Epithelial cell of prostate (primary cell): ENCODE measurements around the gene GJB6.

ENCODE experiments used
- DNase-seq: peaks from one replicate; pipeline ENCODE4 v3.0.0-alpha.2; 2011; ENCODE audit warnings: low read depth, low spot score
- H3K27ac ChIP-seq: fragments of 450-650 bp; 2 replicates; pipeline ENCODE4 v1.5.1; 2017; ENCODE audit warnings: mild to moderate bottlenecking

The GJB6 gene

GRCh38 chr13:20190481-20191310, 41.4 kb downstream of the GJB6 start:
- peak overlapping the region; percentile 80 for H3K27ac ChIP-seq
- peak; percentile 52 for DNase-seq

DNA sequence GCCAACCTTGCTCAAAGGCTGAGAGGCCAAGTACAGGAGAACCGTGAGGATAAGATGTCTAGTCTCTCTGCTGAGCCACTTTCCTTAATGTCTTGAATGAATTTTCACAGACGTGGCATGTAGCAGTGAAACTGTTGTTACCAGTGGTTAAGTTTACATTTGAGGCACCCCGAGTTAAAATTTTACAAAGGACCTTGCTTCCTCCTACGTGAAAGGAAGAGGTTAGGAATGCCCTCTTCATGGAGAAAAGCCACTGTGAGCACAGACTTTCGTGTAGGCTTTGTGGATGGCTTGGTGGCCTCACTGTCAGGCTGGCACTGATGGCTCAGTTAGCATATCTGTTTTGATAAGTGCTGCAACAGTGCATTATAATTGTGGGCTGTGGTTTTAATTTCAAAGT, 42.0 kb downstream of the GJB6 start:
- DNase-seq = no peak
- H3K27ac ChIP-seq = peak overlapping the region; percentile 80

DNA sequence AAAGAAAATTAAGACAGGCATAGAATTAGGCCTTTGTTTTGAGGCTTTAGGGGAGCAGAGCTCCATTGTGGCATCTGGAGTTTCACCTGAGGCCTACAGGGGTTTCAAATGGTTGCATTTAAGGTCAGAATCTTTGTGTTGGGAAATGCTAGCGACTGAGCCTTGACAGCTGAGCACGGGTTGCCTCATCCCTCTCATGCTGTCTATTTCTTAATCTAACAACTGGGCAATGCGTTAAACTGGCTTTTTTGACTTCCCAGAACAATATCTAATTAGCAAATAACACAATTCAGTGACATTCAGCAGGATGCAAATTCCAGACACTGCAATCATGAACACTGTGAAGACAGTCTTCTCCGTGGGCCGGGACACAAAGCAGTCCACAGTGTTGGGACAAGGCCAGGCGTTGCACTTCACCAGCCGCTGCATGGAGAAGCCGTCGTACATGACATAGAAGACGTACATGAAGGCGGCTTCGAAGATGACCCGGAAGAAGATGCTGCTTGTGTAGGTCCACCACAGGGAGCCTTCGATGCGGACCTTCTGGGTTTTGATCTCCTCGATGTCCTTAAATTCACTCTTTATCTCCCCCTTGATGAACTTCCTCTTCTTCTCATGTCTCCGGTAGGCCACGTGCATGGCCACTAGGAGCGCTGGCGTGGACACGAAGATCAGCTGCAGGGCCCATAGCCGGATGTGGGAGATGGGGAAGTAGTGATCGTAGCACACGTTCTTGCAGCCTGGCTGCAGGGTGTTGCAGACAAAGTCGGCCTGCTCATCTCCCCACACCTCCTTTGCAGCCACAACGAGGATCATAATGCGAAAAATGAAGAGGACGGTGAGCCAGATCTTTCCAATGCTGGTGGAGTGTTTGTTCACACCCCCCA, 43.2 kb downstream of the GJB6 start:
- no peak for DNase-seq
- no peak overlapping the region for H3K27ac ChIP-seq

- no peak overlapping the region for H3K27ac ChIP-seq
- DNase-seq = no peak
Observed at GRCh38 chr13:20186771-20187170, 45.3 kb downstream of the GJB6 start.

DNA sequence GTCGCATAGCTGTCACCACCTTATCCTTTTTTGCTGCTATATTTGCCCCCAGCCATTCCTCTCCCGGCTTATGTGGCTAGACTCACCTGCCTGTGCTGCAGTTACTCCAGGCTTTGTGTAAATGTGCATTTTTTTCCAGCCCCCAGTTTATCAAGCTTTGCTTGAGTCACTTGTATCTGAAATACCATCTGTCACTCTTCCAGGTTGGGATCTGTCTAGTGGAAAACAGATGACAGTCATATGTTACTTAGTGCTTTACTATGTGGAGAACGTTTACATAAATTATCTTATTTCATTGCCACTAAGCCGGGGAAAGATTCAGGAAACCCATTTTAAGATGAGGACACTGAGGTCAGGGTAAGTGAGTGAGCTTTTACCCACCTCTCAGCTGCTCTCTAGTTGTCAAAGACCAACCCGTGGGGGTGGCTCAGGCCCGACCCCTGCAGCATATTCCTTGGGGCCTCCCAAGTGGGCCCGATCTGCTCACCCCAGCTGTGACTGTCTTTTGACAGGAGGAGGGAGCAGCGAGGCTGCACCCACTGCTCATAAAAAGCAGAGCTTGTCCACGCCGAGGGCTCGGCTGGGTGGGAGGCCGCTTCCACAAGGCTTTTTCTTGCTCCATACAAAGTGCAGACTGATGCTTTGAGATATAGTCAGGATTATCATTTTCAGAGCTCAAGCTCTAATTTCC, 46.6 kb downstream of the GJB6 start:
- no peak overlapping the region for H3K27ac ChIP-seq
- DNase-seq = no peak

- no peak overlapping the region for H3K27ac ChIP-seq
- DNase-seq = no peak
Observed at GRCh38 chr13:20182231-20182846, 49.8 kb downstream of the GJB6 start.

DNA sequence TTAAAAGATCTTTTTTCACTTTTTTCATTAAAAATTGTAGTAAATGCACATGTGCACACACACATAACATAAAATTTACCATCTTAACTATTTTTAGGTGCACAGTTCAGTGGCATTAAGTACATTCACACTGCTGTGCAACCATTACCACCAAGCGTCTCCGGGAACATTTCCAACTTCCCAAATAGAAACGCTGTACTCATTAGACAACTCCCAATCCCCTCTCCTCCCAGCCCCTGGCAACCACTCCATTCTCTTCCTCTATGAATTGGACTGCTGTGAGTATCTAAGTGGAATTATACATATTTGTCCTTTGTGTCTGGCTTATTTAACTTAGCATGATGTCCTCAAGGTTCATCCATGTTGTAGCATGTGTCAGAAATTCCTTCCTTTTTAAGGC, 50.9 kb downstream of the GJB6 start:
- DNase-seq = no peak
- no peak overlapping the region for H3K27ac ChIP-seq

- no peak overlapping the region for H3K27ac ChIP-seq
- DNase-seq = no peak
Observed at GRCh38 chr13:20178156-20178555, 54.0 kb downstream of the GJB6 start.

DNA sequence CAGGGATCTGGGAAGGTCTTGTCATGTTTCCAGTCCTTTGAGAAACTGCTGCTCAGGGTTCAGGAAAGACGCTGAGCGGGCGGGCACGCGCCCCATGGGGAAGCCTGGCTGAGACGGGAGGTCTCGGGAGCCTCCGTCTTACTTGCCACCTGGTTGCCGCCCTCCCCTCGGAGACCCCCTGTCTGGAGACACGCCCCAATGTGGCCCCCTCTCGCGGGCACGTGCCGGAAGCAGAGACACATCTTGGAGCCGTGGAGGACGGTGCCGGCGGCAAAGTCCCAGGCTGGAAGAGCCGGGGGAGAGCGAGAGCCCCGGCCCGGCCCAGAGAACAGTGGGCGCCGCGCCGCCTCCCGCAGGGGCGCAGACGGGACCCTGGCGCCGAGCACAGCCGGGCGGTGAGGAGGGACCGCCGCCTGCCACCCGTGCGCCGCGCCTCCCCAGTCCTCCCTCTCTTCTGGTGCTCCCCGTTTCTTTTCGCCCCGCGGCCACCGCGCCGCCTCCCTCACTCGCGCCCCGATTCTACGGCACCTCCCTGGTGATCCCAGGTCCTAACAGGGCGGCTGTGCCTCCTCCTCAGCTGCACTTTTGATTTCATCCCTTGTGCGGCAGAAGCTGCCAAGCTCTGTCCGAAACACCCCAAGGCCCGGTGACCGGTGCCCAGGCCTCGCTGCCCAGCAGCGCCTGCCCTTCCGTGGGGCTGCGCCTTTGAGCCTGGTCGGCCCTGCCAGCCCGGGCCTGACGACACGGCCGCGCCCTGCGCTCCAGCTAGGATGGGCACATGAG, 54.9 kb downstream of the GJB6 start:
- H3K27ac ChIP-seq = no peak overlapping the region
- DNase-seq = no peak

DNA sequence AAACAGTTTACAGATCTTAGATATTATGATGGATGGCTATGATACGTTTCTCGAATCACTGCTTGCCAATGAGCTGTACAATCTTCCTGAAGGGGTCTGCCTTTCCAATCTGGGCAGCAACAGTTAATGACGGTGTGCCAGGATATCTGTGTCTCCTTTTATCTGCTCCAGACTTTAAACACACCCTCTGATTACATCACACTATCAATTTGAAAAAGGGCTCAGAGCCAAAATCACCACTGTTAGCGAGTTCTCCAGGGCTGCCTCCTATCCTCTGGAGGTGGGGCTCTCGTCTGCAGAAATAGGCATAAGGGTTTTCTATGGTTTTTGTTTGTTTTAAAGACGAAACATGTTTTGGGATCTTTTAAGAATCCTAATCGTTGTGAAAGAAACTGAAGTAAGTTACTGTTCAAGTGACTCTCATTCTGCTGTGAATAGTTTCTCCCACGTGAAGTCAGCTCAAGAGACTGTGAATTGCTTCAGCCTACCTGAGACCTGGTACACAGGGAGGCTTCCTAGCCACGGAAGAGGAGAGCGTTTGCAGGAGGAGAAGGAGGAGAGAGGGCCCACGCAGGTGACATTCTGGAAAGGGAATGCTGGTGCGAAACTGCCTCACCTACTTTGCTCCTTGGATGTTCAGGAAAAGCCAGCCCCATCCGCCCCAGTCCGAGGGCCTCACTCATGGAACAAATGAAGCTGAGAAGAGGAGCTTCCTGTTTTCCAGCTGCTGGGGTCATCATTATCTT, 56.0 kb downstream of the GJB6 start:
- peak overlapping the region; percentile 64 for H3K27ac ChIP-seq
- DNase-seq = no peak

- no peak for DNase-seq
- peak overlapping the region; percentile 64 for H3K27ac ChIP-seq
Observed at GRCh38 chr13:20175406-20175794, 56.7 kb downstream of the GJB6 start.

DNA sequence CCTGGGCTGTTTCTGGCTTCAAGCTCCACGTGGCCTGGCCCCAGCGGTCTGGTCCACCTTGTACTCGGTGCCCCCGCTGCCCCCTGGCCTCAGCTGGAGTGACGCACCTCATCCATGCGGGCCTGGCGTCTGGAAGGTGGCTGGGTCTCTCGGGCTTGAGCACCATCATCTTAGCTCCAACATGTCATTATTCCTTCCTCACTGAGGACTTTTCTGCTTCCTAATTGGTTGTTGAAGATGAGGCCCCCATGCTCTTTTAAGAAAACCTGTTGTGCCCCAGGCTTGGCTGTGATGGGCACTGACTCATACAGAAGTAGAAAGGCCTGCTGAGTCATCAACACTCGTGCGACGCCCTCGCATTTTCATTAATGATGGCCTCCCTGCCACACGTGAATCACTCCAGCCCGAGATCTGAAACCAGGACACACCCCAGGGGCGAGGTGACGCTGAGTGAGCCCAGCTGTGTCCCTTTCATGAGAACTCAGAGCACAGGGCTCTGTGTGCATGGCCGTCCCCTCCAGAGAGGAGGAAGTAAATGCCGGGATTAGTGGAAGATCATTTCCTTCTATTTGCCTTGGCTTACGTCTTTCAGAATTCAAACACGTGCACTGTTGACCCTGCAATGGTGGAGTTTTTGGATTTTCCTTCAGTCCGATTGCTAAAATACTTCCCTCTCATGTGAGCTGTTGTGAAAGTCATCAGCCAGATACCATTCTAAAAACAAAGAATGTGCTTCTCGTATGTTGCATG, 57.3 kb downstream of the GJB6 start:
- H3K27ac ChIP-seq = peak overlapping the region; percentile 64
- peak; percentile 98 for DNase-seq

DNA sequence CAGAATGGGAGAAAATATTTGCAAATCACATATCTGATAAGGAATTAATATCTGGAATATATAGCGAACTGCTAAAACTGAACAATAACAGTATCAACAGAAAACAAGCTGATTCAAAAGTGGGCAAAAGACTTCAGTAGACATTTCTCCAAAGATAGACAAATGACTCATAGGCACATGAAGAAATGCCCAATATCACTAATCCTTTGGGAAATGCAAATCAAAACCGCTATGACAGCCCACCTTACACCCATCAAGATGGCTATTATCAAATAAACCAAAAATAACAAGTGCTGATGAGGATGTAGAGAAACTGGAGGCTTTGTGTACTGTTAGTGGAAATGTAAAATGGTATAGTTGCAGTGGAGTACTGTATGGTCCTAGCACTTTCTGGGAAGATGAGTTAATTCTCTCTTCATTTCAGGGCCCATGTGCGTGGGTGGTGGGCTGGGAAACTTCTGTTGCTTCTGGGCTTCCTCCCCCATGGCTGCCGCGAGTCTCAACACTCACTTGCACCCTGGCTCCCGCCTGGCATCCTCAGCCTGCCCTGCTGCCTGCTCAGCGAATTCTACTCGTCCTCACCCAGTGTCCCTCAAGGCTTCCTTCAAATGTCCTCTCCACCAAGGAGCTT, 58.9 kb downstream of the GJB6 start:
- no peak overlapping the region for H3K27ac ChIP-seq
- no peak for DNase-seq
